Measurements from ENCODE around the gene SND1.

DNA sequence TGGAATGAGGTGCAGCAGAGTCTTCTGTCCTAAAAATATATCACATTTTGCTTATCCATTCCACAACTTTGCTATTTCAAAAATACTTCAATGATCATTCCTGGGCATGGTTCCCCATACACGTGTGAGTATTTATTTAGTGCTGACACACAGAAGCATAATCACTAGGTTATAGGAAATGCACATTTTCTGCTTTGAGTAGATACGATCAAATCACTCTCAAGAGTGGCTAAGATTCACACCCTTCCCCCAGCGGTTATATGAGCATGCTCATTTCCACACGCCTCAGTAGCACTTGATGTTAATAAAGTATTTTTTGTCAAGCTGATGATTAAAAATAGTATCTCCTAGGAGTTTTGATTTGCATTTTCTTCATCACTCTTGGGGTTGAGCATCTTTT, 472.8 kb downstream of the SND1 start:
- TF ChIP-seq, protein P1, sequence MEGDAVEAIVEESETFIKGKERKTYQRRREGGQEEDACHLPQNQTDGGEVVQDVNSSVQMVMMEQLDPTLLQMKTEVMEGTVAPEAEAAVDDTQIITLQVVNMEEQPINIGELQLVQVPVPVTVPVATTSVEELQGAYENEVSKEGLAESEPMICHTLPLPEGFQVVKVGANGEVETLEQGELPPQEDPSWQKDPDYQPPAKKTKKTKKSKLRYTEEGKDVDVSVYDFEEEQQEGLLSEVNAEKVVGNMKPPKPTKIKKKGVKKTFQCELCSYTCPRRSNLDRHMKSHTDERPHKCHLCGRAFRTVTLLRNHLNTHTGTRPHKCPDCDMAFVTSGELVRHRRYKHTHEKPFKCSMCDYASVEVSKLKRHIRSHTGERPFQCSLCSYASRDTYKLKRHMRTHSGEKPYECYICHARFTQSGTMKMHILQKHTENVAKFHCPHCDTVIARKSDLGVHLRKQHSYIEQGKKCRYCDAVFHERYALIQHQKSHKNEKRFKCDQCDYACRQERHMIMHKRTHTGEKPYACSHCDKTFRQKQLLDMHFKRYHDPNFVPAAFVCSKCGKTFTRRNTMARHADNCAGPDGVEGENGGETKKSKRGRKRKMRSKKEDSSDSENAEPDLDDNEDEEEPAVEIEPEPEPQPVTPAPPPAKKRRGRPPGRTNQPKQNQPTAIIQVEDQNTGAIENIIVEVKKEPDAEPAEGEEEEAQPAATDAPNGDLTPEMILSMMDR (IDR thresholded peaks at IDR 0.05; ENCODE audit: low read depth, low read length, poor library complexity, severe bottlenecking): no peak
- no peak for TF ChIP-seq EZH2phosphoT487 (IDR thresholded peaks at IDR 0.05; ENCODE audit: borderline replicate concordance, low read length)
